ENCODE results near the gene LRP1-AS. TPM values are rescaled to one million over a fixed set of nuclear protein-coding genes. Genes with fewer than 3 reads are reported as not detected.

Gene LRP1-AS
- not detected for total RNA-seq
- not detected for polyA plus RNA-seq (ENCODE audit: insufficient read depth, low read depth, low replicate concordance)
- long read RNA-seq, donor 1, result 0 reads
- long read RNA-seq, donor 2, result 0 reads

GRCh38 chr12:57146961-57147944, at the start of gene LRP1-AS:
TSS of gene LRP1-AS (minus strand) at chr12:57147619.
- H3K27ac ChIP-seq, result peak within 1 kb of the TSS; percentile 68 to 86
- H3K4me1 ChIP-seq, result peaks cover 85% of the 10 kb centered on the region
- H3K4me3 ChIP-seq, result no peak within 1 kb of the TSS
- 46 to 49% methylated on average over 8 of the region's 8 CpGs for WGBS, 2 donors
- DNase-seq, result no peak
- no peaks in the 10 kb centered on the region for H3K9me3 ChIP-seq
- no peaks in the 10 kb centered on the region for H3K36me3 ChIP-seq (ENCODE audit: low read depth, missing control alignments)
- no peaks in the 10 kb centered on the region for H3K27me3 ChIP-seq
- TF ChIP-seq CTCF (IDR thresholded peaks at IDR 0.05) (no peak), POLR2A (IDR thresholded peaks at IDR 0.05) (no peak)
- intact Hi-C loops (cut with DNase I; ENCODE audit: low total_unique reads), result no loop called here

- Histone ChIP-seq H3K4me3 (no peak overlapping the region), H3K27ac (no peak overlapping the region), H3K4me1 (no peaks in the 10 kb centered on the region), H3K27me3 (no peaks in the 10 kb centered on the region), H3K36me3 (ENCODE audit: low read depth, missing control alignments) (peaks cover 7% of the 10 kb centered on the region), H3K9me3 (no peaks in the 10 kb centered on the region)
- no peak for DNase-seq
- TF ChIP-seq POLR2A (IDR thresholded peaks at IDR 0.05), result no peak
- TF ChIP-seq CTCF (IDR thresholded peaks at IDR 0.05), result no peak
- 81 to 83% methylated on average over 4 to 22 of the region's 22 CpGs for WGBS, 2 donors
- intact Hi-C loops (cut with DNase I; ENCODE audit: low total_unique reads), result no loop called here
Measured at GRCh38 chr12:57196956-57197355, 49.5 kb upstream of the LRP1-AS start.

- intact Hi-C loops (cut with DNase I; ENCODE audit: low total_unique reads), result no loop called here
- H3K27me3 ChIP-seq, result no peaks in the 10 kb centered on the region
- H3K4me3 ChIP-seq, result no peak overlapping the region
- no peaks in the 10 kb centered on the region for H3K4me1 ChIP-seq
- TF ChIP-seq CTCF (IDR thresholded peaks at IDR 0.05), result no peak
- TF ChIP-seq POLR2A (IDR thresholded peaks at IDR 0.05), result no peak
- no peak overlapping the region for H3K27ac ChIP-seq
- no peaks in the 10 kb centered on the region for H3K9me3 ChIP-seq
- peaks cover 8% of the 10 kb centered on the region for H3K36me3 ChIP-seq (ENCODE audit: low read depth, missing control alignments)
- 70 to 77% methylated on average over 3 to 4 of the region's 4 CpGs for WGBS, 2 donors
- no peak for DNase-seq
Measured at GRCh38 chr12:57196439-57196838, 49.0 kb upstream of the LRP1-AS start.

- 70 to 84% methylated on average over 2 to 29 of the region's 34 CpGs for WGBS, 2 donors
- peaks cover 8% of the 10 kb centered on the region for H3K36me3 ChIP-seq (ENCODE audit: low read depth, missing control alignments)
Measured at GRCh38 chr12:57195611-57196371, 48.4 kb upstream of the LRP1-AS start.

More at GRCh38 chr12:57195611-57196371, 48.4 kb upstream of the LRP1-AS start:
- Histone ChIP-seq H3K9me3 (no peaks in the 10 kb centered on the region), H3K27ac (no peak overlapping the region), H3K4me3 (no peak overlapping the region), H3K4me1 (no peaks in the 10 kb centered on the region), H3K27me3 (no peaks in the 10 kb centered on the region)
- intact Hi-C loops (cut with DNase I; ENCODE audit: low total_unique reads), result no loop called here
- TF ChIP-seq CTCF (IDR thresholded peaks at IDR 0.05) (no peak), POLR2A (IDR thresholded peaks at IDR 0.05) (no peak)
- no peak for DNase-seq
